NB4 (cell line): ENCODE data around the gene IPP.

Experiments
- DNase-seq: peaks from one replicate; pipeline ENCODE4 v3.0.0; 2010; ENCODE audit warnings: low read depth
- H3K4me3 ChIP-seq: one replicate; pipeline ENCODE4 v1.5.1; 2011; ENCODE audit warnings: mild to moderate bottlenecking, low read depth, low read length, moderate library complexity
- MYC ChIP-seq: IDR thresholded peaks from 2 replicates; pipeline ENCODE4 v1.6.1; 2011; ENCODE audit warnings: low read depth, low read length
- POLR2A ChIP-seq: IDR thresholded peaks from 2 replicates; pipeline ENCODE4 v1.6.1; 2011; ENCODE audit warnings: mild to moderate bottlenecking; ENCODE audit not compliant: insufficient read length; ENCODE audit errors: extremely low read depth
- TF ChIP-seq, protein P1 (sequence below): IDR thresholded peaks from one replicate; pipeline ENCODE4 v1.5.1; 2012; ENCODE audit warnings: low read depth, low read length
- TF ChIP-seq, protein P2 (sequence below): IDR thresholded peaks from 2 replicates; pipeline ENCODE4 v1.6.1; 2011; ENCODE audit warnings: low read depth, low read length

Gene IPP

DNA sequence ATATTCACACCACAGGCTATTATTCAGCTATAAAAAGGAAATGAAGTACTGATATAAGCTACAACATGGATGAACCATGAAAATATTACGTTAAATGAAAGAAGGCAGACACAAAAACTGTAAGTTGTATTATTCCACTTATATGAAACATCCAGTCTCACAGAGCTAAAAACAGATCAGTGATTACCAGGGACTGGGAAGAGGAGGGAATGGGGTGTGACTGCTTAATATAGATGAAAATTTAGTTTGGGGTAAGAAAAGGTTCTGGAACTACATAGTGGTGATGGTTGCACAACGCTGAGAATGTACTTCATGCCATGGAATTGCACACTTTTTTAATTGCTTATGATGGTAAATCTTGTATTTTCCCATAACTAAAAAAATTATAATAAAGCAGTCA is 83.6 kb downstream of the IPP start:
- TF ChIP-seq, protein P1, sequence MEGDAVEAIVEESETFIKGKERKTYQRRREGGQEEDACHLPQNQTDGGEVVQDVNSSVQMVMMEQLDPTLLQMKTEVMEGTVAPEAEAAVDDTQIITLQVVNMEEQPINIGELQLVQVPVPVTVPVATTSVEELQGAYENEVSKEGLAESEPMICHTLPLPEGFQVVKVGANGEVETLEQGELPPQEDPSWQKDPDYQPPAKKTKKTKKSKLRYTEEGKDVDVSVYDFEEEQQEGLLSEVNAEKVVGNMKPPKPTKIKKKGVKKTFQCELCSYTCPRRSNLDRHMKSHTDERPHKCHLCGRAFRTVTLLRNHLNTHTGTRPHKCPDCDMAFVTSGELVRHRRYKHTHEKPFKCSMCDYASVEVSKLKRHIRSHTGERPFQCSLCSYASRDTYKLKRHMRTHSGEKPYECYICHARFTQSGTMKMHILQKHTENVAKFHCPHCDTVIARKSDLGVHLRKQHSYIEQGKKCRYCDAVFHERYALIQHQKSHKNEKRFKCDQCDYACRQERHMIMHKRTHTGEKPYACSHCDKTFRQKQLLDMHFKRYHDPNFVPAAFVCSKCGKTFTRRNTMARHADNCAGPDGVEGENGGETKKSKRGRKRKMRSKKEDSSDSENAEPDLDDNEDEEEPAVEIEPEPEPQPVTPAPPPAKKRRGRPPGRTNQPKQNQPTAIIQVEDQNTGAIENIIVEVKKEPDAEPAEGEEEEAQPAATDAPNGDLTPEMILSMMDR: no peak
- TF ChIP-seq, protein P2, sequence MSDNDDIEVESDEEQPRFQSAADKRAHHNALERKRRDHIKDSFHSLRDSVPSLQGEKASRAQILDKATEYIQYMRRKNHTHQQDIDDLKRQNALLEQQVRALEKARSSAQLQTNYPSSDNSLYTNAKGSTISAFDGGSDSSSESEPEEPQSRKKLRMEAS: no peak
- TF ChIP-seq POLR2A: no peak
- no peak for TF ChIP-seq MYC
- DNase-seq: no peak
- H3K4me3 ChIP-seq: no peak overlapping the region

DNA sequence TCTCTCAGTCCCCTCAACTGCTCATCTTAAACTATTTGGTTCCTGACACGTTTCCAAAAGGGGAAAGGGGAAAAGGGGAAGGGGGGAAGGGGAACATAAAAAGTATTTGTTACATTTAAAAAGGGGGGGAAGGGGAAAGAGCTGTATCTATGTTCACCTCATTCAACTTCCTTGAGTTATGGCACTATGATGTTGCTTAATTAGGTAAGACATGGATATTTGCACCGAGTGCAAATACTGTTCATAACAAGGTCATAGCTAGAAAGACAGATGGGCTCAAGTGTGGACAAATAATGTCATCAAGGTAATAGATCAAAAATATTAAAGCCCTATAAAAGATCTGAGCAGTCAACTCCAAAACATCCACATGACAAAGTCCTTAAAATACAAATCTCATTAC is 90.1 kb downstream of the IPP start:
- TF ChIP-seq POLR2A (no peak), MYC (no peak)
- TF ChIP-seq, protein P1: no peak
- TF ChIP-seq, protein P2: no peak
- no peak for DNase-seq
- H3K4me3 ChIP-seq: no peak overlapping the region

DNA sequence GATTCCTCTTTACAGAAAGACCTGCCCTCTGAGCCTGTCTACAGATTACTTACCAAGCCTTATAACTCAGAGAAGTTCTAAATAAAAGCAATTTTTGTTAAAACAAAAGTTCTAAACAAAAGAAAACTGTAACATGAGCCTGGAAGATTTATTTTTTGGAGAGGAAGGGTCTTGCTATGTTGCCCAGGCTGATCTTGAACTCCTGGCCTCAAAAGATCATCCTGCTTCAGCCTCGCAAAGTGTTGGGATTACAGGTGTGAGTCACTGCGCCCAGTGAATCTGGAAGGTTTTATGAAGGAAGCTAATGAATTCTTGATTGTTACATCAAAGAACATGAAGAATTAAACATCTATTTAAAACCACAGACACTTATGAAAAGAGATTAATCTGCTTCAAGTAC is 91.2 kb downstream of the IPP start:
- TF ChIP-seq, protein P1: no peak
- TF ChIP-seq POLR2A (no peak), MYC (no peak)
- TF ChIP-seq, protein P2: no peak
- H3K4me3 ChIP-seq: no peak overlapping the region
- no peak for DNase-seq

DNA sequence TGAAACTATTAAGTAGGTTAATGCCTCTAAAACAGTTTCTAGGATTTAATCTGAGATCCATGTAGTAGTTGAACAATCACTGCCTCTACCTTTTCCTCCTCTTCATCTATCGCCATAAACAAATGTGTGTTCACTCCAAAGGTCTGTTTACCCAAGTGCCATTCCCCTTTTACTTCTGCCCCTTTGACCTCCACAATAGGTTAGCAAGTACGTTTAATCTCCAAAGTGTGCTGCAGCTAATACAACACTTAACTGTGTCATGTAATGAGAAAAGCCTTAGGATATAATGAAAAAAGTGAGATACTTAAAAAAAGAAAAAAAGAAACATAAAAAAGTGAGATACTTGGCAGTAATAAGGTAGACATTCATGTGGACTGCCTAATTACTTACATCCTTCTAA is 92.3 kb downstream of the IPP start:
- DNase-seq: no peak
- TF ChIP-seq, protein P1: no peak
- TF ChIP-seq POLR2A: no peak
- TF ChIP-seq, protein P2: no peak
- no peak for TF ChIP-seq MYC

DNA sequence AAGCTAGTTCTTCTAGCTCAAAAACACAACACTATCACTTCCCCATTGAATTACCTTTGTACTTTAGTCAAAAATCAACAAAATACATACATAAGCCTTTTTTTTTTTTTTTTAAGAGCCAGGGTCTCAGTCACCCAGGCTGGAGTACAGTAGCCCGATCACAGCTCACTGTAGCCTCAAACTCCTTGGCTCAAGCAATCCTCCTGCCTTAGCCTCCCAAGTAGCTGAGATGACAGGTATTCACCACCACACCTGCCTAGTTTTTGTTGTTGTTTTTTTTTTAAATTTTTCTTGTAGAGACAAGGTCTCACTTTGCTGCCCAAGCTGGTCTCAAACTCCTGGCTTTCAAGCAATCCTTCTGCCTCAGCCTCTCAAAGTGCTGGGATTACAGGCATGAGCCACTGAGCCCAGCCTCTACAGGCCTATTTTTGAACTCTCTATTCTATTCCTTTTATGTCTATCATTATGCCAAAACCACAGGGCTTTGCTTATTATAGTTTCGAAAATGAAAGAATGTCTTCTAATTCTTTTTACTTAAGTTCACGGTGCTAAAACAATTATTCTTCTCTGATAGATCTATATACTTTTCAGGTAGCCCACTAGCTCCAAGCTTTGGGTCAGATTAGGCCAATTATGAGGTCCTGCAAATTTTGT is 93.8 kb downstream of the IPP start:
- TF ChIP-seq, protein P1: no peak
- TF ChIP-seq, protein P2: no peak
- TF ChIP-seq MYC (no peak), POLR2A (no peak)
- H3K4me3 ChIP-seq: no peak overlapping the region

More for the DNA sequence above, 92.3 kb downstream of the IPP start:
- no peak overlapping the region for H3K4me3 ChIP-seq

More for the DNA sequence above, 93.8 kb downstream of the IPP start:
- no peak for DNase-seq
